WTC11 (cell line): ENCODE results near the gene RBFOX2.

Experiments used
- HMGA2 ChIP-seq: fragments of 250-450 bp; sonication (Bioruptor Pico); IDR thresholded peaks from 2 replicates; pipeline ENCODE4 v1.4.0; 2021; ENCODE audit warnings: mild to moderate bottlenecking, moderate library complexity
- ZNF317 ChIP-seq: sonication (generic); formaldehyde crosslinking; IDR thresholded peaks from 2 replicates; pipeline ENCODE4 v1.8.1; 2023; ENCODE audit warnings: low read depth, mild to moderate bottlenecking, moderate library complexity, missing genetic modification reagents, borderline replicate concordance
- TF ChIP-seq, protein P1 (sequence below): fragments of 200-600 bp; IDR thresholded peaks from 2 replicates; pipeline ENCODE4 v1.8.0; 2022; ENCODE audit warnings: antibody characterized with exemption
- TF ChIP-seq, protein P2 (sequence below): sonication (generic); formaldehyde crosslinking; IDR thresholded peaks from 2 replicates; pipeline ENCODE4 v1.8.0; 2023; ENCODE audit warnings: missing genetic modification reagents, mild to moderate bottlenecking, borderline replicate concordance

DNA sequence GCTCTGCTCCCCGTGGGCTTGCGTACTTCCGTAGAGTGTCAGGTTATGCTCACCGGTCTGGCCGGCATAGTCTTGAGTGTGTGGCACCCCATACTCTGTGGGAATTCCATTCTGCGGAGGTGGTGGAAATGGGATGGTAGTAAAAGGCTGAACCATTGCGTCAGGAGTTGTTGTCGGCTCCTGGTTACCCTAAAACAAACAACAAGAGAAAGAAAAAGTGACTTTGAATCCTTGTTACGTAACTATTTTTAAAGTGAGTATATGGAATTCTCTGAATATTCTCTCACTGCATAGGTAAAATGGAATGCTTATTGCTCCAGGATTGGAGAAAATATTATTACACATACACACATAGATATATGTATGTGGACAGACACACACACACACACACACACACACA is 218.8 kb downstream of the RBFOX2 start:
- TF ChIP-seq, protein P1, sequence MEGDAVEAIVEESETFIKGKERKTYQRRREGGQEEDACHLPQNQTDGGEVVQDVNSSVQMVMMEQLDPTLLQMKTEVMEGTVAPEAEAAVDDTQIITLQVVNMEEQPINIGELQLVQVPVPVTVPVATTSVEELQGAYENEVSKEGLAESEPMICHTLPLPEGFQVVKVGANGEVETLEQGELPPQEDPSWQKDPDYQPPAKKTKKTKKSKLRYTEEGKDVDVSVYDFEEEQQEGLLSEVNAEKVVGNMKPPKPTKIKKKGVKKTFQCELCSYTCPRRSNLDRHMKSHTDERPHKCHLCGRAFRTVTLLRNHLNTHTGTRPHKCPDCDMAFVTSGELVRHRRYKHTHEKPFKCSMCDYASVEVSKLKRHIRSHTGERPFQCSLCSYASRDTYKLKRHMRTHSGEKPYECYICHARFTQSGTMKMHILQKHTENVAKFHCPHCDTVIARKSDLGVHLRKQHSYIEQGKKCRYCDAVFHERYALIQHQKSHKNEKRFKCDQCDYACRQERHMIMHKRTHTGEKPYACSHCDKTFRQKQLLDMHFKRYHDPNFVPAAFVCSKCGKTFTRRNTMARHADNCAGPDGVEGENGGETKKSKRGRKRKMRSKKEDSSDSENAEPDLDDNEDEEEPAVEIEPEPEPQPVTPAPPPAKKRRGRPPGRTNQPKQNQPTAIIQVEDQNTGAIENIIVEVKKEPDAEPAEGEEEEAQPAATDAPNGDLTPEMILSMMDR: no peak
- TF ChIP-seq HMGA2 (CRISPR knock-in tag) (no peak), ZNF317 (CRISPR knock-in tag) (no peak)
- TF ChIP-seq, protein P2, sequence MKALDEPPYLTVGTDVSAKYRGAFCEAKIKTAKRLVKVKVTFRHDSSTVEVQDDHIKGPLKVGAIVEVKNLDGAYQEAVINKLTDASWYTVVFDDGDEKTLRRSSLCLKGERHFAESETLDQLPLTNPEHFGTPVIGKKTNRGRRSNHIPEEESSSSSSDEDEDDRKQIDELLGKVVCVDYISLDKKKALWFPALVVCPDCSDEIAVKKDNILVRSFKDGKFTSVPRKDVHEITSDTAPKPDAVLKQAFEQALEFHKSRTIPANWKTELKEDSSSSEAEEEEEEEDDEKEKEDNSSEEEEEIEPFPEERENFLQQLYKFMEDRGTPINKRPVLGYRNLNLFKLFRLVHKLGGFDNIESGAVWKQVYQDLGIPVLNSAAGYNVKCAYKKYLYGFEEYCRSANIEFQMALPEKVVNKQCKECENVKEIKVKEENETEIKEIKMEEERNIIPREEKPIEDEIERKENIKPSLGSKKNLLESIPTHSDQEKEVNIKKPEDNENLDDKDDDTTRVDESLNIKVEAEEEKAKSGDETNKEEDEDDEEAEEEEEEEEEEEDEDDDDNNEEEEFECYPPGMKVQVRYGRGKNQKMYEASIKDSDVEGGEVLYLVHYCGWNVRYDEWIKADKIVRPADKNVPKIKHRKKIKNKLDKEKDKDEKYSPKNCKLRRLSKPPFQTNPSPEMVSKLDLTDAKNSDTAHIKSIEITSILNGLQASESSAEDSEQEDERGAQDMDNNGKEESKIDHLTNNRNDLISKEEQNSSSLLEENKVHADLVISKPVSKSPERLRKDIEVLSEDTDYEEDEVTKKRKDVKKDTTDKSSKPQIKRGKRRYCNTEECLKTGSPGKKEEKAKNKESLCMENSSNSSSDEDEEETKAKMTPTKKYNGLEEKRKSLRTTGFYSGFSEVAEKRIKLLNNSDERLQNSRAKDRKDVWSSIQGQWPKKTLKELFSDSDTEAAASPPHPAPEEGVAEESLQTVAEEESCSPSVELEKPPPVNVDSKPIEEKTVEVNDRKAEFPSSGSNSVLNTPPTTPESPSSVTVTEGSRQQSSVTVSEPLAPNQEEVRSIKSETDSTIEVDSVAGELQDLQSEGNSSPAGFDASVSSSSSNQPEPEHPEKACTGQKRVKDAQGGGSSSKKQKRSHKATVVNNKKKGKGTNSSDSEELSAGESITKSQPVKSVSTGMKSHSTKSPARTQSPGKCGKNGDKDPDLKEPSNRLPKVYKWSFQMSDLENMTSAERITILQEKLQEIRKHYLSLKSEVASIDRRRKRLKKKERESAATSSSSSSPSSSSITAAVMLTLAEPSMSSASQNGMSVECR (CRISPR knock-in tag): no peak
